Progenitor cell of endocrine pancreas (in vitro differentiated cells): Measurements from ENCODE around the gene UBE2G2. TPM values are rescaled to one million over a fixed set of nuclear protein-coding genes. Genes with fewer than 3 reads are reported as not detected.

Source experiments
- DNase-seq: peaks from one replicate; pipeline ENCODE4 v3.0.0; 2021; ENCODE audit warnings: low spot score; ENCODE audit not compliant: unreplicated experiment
- H3K27ac Mint-ChIP-seq: 2 replicates; pipeline ENCODE4 v1.8.0; 2021; ENCODE audit warnings: mild to moderate bottlenecking, moderate library complexity, mixed read lengths
- H3K27me3 Mint-ChIP-seq: 2 replicates; pipeline ENCODE4 v1.8.0; 2021; ENCODE audit warnings: mixed read lengths
- H3K36me3 Mint-ChIP-seq: 2 replicates; pipeline ENCODE4 v1.8.0; 2022; ENCODE audit warnings: mixed read lengths; ENCODE audit not compliant: insufficient read depth
- H3K4me1 Mint-ChIP-seq: 2 replicates; pipeline ENCODE4 v1.8.0; 2021; ENCODE audit warnings: low read depth, mixed read lengths
- H3K4me3 Mint-ChIP-seq: 2 replicates; pipeline ENCODE4 v1.8.0; 2021; ENCODE audit warnings: low read depth, mild to moderate bottlenecking, moderate library complexity, mixed read lengths
- H3K9me3 Mint-ChIP-seq: 2 replicates; pipeline ENCODE4 v1.8.0; 2021; ENCODE audit warnings: low read depth, mixed read lengths
- total RNA-seq: library from RNA; stranded (reverse); gene quantifications from 2 replicates; pipeline ENCODE4 v1.2.1, GENCODE V29; 2021
- TF ChIP-seq, protein P1 (sequence below): fragments of 200-600 bp; sonication (generic); IDR thresholded peaks from one replicate; pipeline ENCODE4 v1.5.0; 2021; ENCODE audit warnings: antibody characterized with exemption, mild to moderate bottlenecking; ENCODE audit not compliant: unreplicated experiment

Gene UBE2G2
- total RNA-seq, 1 donor from 2014 or later: 78.7 TPM

DNA sequence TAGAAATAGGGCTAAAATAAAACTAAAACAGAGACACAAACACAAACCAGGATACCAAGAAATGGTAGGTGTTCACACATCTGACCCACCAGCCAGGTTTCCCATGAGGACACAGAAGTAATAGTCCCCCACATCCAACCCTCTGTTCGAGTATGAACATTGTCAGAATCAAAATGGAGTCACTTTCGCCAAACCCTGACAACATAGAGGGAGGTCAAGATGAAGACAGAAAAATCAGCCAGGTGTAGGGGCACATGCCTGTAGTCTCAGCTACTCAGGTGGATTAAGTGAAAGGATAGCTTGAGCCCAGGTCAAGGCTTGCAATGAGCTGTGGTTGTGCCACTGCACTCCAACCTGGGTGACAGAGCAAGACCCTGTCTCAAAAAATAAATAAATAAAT is 3.8 kb downstream of the UBE2G2 start:
- TF ChIP-seq, protein P1, sequence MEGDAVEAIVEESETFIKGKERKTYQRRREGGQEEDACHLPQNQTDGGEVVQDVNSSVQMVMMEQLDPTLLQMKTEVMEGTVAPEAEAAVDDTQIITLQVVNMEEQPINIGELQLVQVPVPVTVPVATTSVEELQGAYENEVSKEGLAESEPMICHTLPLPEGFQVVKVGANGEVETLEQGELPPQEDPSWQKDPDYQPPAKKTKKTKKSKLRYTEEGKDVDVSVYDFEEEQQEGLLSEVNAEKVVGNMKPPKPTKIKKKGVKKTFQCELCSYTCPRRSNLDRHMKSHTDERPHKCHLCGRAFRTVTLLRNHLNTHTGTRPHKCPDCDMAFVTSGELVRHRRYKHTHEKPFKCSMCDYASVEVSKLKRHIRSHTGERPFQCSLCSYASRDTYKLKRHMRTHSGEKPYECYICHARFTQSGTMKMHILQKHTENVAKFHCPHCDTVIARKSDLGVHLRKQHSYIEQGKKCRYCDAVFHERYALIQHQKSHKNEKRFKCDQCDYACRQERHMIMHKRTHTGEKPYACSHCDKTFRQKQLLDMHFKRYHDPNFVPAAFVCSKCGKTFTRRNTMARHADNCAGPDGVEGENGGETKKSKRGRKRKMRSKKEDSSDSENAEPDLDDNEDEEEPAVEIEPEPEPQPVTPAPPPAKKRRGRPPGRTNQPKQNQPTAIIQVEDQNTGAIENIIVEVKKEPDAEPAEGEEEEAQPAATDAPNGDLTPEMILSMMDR: no peak
- no peaks in the 10 kb centered on the region for H3K27me3 Mint-ChIP-seq
- no peaks in the 10 kb centered on the region for H3K9me3 Mint-ChIP-seq
- no peak overlapping the region for H3K4me3 Mint-ChIP-seq
- no peak for DNase-seq
- H3K36me3 Mint-ChIP-seq: peaks cover 3% of the 10 kb centered on the region
- H3K27ac Mint-ChIP-seq: no peak overlapping the region
- peaks cover 29% of the 10 kb centered on the region for H3K4me1 Mint-ChIP-seq

- no peaks in the 10 kb centered on the region for H3K27me3 Mint-ChIP-seq
- H3K27ac Mint-ChIP-seq: no peak overlapping the region
- H3K9me3 Mint-ChIP-seq: no peaks in the 10 kb centered on the region
- H3K4me3 Mint-ChIP-seq: no peak overlapping the region
- peaks cover 18% of the 10 kb centered on the region for H3K4me1 Mint-ChIP-seq
- H3K36me3 Mint-ChIP-seq: peaks cover 8% of the 10 kb centered on the region
- DNase-seq: no peak
- TF ChIP-seq, protein P1: no peak
These were observed 6.3 kb downstream of the UBE2G2 start for GRCh38 chr21:44795342-44795741.

DNA sequence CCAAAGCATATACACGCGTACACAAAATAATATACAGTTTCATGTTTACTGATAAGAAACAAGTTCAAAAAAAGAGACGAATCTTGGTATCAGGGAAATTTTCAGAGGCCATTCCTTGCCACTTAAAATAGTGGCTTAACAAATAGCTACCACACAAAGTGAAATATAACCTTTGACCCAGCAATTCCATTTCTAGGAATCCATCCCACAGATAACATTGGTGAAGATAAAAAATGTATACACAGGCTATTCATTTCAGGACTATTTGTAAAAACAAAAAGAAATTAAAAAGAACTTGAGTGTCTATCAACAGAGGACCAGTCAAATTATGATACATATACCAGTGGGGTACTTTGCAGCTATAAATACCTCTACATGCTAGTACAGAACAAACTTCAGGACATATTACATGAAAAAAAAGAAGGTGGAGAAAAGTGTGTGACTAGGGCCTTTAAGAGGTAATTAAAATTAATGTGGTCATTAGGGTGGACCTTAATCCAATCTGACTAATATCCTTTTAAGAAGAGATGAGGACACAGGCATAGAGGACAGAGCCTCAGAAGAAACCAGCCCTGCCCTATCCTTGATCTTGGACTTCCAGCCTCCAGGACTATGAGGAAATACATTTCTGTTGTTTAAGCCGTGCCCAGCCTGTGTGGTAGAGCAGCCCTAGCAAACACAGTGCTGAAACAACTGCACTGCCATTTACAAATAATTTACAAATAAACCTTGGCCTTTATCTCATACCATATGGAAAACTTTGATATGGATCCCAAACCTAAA is 7.8 kb downstream of the UBE2G2 start:
- H3K4me1 Mint-ChIP-seq: peaks cover 11% of the 10 kb centered on the region
- H3K4me3 Mint-ChIP-seq: no peak overlapping the region
- peaks cover 8% of the 10 kb centered on the region for H3K36me3 Mint-ChIP-seq
- H3K27me3 Mint-ChIP-seq: no peaks in the 10 kb centered on the region
- TF ChIP-seq, protein P1: no peak
- peak overlapping the region; percentile 78 for H3K27ac Mint-ChIP-seq
- DNase-seq: no peak
- no peaks in the 10 kb centered on the region for H3K9me3 Mint-ChIP-seq

GRCh38 chr21:44792702-44793591 is 8.7 kb downstream of the UBE2G2 start:
- Mint-ChIP-seq H3K4me1 (peaks cover 11% of the 10 kb centered on the region), H3K27ac (peak overlapping the region; percentile 78), H3K36me3 (peaks cover 6% of the 10 kb centered on the region), H3K27me3 (no peaks in the 10 kb centered on the region), H3K4me3 (no peak overlapping the region), H3K9me3 (no peaks in the 10 kb centered on the region)
- TF ChIP-seq, protein P1: peak; percentile 92
- DNase-seq: peak; percentile 31

GRCh38 chr21:44791993-44792392 is 9.6 kb downstream of the UBE2G2 start:
- Mint-ChIP-seq H3K4me3 (no peak overlapping the region), H3K27ac (peak overlapping the region; percentile 62), H3K27me3 (no peaks in the 10 kb centered on the region)

More at GRCh38 chr21:44791993-44792392, 9.6 kb downstream of the UBE2G2 start:
- DNase-seq: no peak
- peaks cover 11% of the 10 kb centered on the region for H3K4me1 Mint-ChIP-seq
- H3K36me3 Mint-ChIP-seq: peaks cover 6% of the 10 kb centered on the region
- H3K9me3 Mint-ChIP-seq: no peaks in the 10 kb centered on the region
- TF ChIP-seq, protein P1: no peak
